Stimulated activated naive CD8-positive, alpha-beta T cell treated with anti-CD3 and anti-CD28 coated beads, Interleukin-15, amount 100 ng/mL, for 72 hours (primary cell): ENCODE data around the gene PRKX.
A peak's percentile ranks its signal among the peaks of the same experiment; 100 is the strongest.
"Not testable (repeated sequence)": the region's sequence is repeated elsewhere in the genome, so short reads cannot be mapped to it uniquely, and the experiment has no call there.

Experiments used
- ATAC-seq: fragments of 150-1000 bp; cut with Tn5 transposase; 2 replicates; pipeline ENCODE4 v1.10.0; 2021; ENCODE audit warnings: mild to moderate bottlenecking, moderate library complexity
- DNase-seq, 2 donors: peaks; one replicate each; pipeline ENCODE4 v3.0.0; 2021 to 2022
- H3K27ac Mint-ChIP-seq, 2 donors: one replicate each; pipeline ENCODE4 v1.8.0; 2022; ENCODE audit warnings: mild to moderate bottlenecking in 2 of 2, mixed read lengths in 2 of 2, moderate library complexity in 2 of 2
- H3K27me3 Mint-ChIP-seq: one replicate; pipeline ENCODE4 v1.8.0; 2022; ENCODE audit warnings: mixed read lengths
- H3K4me1 Mint-ChIP-seq: one replicate; pipeline ENCODE4 v1.8.0; 2022; ENCODE audit warnings: mild to moderate bottlenecking, mixed read lengths
- H3K4me3 Mint-ChIP-seq, 2 donors: one replicate each; pipeline ENCODE4 v1.8.0; 2022; ENCODE audit warnings: mild to moderate bottlenecking in 2 of 2, mixed read lengths in 2 of 2, moderate library complexity in 1 of 2
- H3K9me3 Mint-ChIP-seq, 2 donors: one replicate each; pipeline ENCODE4 v1.8.0; 2022; ENCODE audit warnings: mixed read lengths in 2 of 2

Gene PRKX

DNA sequence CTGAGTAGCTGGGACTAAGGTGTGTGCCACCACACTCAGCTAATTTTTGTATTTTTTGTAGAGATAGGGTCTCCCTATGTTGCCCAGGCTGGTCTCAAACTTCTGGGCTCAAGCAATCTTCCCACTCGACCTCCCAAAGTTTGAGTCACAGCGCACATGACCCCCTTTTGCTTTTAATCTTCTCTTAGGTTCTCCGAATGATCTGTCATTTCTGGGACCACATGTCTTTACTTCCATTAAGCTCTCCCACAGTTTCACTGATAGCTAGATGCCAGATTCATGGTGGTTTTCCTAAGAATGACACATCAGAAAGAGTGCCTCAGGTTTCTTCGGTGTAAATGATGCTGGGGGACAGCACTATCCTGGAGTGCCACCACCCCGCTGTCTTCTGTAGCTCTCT, 17.9 kb downstream of the PRKX start:
- no peak for ATAC-seq
- H3K4me1 Mint-ChIP-seq: peaks cover 46% of the 10 kb centered on the region
- DNase-seq: no peak
- no peaks in the 10 kb centered on the region for H3K9me3 Mint-ChIP-seq
- no peak overlapping the region for H3K27ac Mint-ChIP-seq
- no peaks in the 10 kb centered on the region for H3K27me3 Mint-ChIP-seq
- H3K4me3 Mint-ChIP-seq: no peak overlapping the region

DNA sequence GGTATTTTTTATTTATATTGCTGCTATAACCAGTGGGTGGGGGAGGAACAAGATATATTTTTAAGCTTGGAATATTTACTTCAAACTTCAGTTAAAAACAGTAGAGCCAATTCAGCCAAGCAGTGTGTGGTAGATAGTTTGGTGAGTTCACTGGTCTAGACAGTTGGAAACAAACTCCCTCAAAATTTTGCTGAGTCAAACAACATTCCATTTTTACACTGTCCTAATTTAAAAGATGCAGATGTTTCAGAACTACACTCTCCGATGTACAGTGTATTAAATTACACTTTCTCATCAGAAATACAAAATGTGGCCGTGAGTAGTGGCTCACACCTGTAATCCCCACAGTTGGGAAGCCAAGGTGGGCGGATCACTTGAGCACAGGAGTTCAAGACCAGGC, 23.3 kb downstream of the PRKX start:
- H3K9me3 Mint-ChIP-seq: no peaks in the 10 kb centered on the region
- H3K4me3 Mint-ChIP-seq: no peak overlapping the region
- no peaks in the 10 kb centered on the region for H3K27me3 Mint-ChIP-seq
- DNase-seq: no peak
- H3K27ac Mint-ChIP-seq: no peak overlapping the region
- ATAC-seq: no peak
- H3K4me1 Mint-ChIP-seq: peaks cover 16% of the 10 kb centered on the region

DNA sequence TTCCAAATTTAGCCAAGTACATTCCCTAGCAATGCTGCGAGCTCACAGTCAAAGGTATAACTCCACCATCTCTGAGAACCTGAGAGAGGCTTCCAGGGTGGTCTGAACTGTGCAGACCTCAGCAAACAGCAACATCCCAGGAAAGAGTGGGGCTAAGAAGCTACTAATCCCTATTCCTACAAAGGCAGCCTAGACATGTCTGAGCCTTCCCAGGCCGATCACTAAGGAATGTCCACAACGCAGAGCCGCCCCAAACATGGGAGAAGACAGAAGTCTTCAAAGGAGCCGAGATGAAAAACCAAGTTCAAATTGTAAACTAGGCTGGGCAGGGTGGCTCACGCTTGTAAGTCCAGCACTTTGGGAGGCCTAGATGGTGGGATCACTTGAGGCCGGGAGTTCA, 30.2 kb downstream of the PRKX start:
- not testable (repeated sequence) for ATAC-seq, H3K4me1 Mint-ChIP-seq, H3K9me3 Mint-ChIP-seq, H3K27ac Mint-ChIP-seq, DNase-seq, H3K4me3 Mint-ChIP-seq, H3K27me3 Mint-ChIP-seq

DNA sequence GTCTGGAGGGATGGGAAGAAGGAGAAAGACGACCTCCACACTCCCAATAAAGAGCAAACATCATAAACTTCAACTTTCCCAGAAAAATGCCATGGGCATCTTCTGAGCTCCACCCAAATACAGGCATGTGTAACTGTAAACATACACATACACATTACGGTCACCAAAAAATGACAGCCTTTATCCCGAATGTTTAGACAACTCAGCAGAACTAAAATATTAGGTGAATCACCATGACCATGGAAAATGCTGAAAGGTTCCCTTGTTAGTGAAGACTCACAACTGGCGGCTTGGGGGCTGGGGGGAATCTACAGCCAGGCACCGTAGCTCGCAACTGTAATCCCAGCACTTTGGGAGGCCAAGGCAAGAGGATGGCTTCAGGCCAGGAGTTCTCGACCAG, 33.0 kb downstream of the PRKX start:
- ATAC-seq: no peak
- H3K9me3 Mint-ChIP-seq: no peaks in the 10 kb centered on the region
- peaks cover 6% of the 10 kb centered on the region for H3K4me1 Mint-ChIP-seq
- no peak overlapping the region for H3K27ac Mint-ChIP-seq
- DNase-seq: no peak
- no peaks in the 10 kb centered on the region for H3K27me3 Mint-ChIP-seq
- H3K4me3 Mint-ChIP-seq: no peak overlapping the region

DNA sequence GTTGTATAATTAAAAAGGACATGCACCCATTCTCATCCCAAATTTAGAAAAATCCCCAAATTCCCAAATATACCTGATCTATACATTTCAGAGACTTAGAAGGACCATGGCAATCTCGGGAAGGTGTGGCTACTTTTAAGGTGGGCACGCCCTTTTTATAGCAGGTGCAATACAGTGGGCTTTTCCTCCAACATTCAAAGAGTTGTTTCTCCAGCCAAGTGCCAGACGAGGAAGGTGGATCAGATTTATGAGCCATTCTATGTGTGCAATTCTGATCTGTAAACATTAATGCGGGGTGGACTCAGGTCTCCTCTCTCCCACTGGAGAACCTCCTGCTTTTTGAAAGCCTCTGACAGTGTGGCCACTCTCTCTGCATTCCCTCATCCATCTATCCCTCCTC, 33.8 kb downstream of the PRKX start:
- Mint-ChIP-seq H3K27me3 (no peaks in the 10 kb centered on the region), H3K27ac (no peak overlapping the region), H3K4me3 (no peak overlapping the region), H3K9me3 (no peaks in the 10 kb centered on the region), H3K4me1 (no peaks in the 10 kb centered on the region)
- DNase-seq: no peak
- no peak for ATAC-seq

DNA sequence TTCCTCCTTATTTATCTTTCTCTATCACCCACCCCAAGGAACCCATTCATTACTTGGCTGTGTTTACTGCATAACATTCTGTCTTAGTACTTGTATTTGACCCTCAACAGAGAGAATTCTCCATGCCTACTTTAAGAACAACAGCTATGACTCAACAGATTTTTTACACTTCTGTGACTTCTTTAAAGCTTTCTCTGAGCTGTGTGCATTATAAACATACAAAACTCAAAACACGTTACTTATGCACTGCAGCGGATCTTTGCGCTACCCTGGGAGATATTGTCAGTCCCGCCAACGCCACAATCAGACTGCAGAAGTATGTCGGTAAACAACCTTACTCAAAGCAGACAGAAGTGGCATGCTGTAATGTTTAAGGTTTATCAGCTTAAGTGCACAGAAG, 35.1 kb downstream of the PRKX start:
- Mint-ChIP-seq H3K9me3 (no peaks in the 10 kb centered on the region), H3K27ac (peak overlapping the region in 1 of 2 donors; percentile 31), H3K27me3 (no peaks in the 10 kb centered on the region), H3K4me1 (no peaks in the 10 kb centered on the region), H3K4me3 (no peak overlapping the region)
- ATAC-seq (no peak), DNase-seq (no peak)

DNA sequence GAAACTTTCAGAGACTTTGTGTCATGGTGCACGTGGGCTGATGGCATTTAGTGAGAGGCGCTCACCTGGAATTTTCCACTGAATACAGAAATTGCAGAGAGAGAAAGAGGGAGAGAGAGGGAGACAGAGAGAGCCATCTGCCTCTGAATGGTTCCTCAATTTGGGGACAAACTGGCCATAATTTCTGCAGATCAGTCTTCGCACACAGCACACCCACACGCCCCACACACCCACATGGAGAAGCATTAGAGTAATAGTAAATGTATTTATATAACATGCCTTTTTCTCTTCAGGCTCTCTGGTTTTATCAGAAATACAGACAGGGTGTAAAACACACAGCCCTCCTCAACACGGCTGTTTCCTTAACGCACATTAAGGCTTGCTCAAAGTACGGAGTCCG, 38.6 kb downstream of the PRKX start:
- Mint-ChIP-seq H3K27me3 (no peaks in the 10 kb centered on the region), H3K27ac (no peak overlapping the region), H3K4me1 (no peaks in the 10 kb centered on the region), H3K9me3 (no peaks in the 10 kb centered on the region), H3K4me3 (no peak overlapping the region)
- ATAC-seq: no peak
- DNase-seq: no peak

DNA sequence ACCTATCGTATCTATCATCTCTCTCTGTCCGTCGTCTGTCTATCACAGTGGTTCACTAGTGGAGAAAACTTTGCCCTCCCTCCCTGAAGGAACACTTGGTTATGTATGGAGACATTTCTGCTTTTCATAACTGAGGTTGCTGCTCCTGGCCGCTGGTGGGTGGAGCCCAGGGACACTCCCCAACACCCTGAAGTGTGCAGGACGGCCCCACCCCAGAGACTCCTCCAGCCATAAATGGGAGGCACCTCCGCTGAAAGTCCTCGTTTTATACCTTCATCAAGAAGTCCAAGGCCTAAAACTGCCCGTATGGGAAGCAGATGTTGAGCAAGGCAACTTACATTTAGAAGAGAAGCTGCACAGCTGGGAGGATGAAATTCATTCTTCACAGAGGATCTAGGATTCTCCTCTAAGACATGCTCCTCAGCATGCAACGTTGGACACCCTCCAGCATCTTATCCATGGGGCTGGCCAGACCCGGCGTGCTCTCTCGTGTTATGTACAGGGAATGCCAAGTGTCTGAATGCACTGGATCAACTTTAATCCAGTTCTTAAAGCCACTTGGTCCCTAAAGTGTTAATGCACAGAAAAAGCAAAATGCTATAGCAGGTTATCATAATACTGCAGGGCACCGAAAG, 43.5 kb downstream of the PRKX start:
- ATAC-seq (no peak), DNase-seq (no peak)
- Mint-ChIP-seq H3K27ac (no peak overlapping the region), H3K9me3 (no peaks in the 10 kb centered on the region), H3K4me3 (no peak overlapping the region), H3K27me3 (no peaks in the 10 kb centered on the region), H3K4me1 (no peaks in the 10 kb centered on the region)

DNA sequence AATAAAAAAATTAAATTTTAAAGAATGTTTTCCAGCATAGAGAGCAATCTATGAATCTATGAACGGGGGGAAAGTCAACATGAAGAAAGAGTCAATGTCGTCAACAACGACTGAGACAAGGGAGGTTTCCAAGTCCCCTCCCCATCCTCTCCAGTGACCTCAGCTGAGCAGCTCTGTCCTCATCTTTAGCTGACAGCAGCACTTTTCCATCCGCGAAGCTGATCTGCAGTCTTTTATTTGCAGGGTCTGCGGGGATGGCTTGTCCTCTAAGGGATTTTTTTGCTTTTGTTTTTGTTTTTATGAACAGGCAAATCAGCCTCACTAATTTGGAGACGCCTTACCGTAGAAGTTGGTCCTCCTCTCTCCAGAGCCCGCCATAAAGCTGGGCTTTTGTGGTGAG, 46.5 kb downstream of the PRKX start:
- H3K27ac Mint-ChIP-seq: no peak overlapping the region
- no peak for ATAC-seq
- H3K4me1 Mint-ChIP-seq: peaks cover 3% of the 10 kb centered on the region
- H3K27me3 Mint-ChIP-seq: no peaks in the 10 kb centered on the region
- H3K9me3 Mint-ChIP-seq: no peaks in the 10 kb centered on the region
- H3K4me3 Mint-ChIP-seq: no peak overlapping the region
- no peak for DNase-seq

DNA sequence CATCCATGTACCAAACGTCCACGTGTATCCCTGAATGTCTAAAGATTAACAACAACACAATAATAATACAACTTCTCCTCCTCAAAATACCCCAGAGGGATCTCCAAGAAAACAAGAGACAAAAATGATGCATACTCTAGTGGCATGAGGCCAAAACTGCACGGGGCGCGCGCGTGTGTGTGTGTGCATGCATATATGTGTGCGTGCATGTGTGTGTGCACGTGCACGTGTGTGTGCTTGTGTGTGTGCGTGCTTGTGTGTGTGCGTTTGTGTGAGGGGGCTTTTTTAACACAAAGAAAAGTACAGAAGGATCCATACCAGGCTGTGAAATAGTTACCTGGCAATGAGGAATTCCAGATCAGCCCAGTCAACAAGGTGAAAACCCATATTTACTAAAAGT, 48.5 kb downstream of the PRKX start:
- no peak for ATAC-seq
- no peak overlapping the region for H3K4me3 Mint-ChIP-seq
- no peak for DNase-seq
- H3K27me3 Mint-ChIP-seq: no peaks in the 10 kb centered on the region
- H3K27ac Mint-ChIP-seq: no peak overlapping the region
- no peaks in the 10 kb centered on the region for H3K9me3 Mint-ChIP-seq
- peaks cover 4% of the 10 kb centered on the region for H3K4me1 Mint-ChIP-seq

DNA sequence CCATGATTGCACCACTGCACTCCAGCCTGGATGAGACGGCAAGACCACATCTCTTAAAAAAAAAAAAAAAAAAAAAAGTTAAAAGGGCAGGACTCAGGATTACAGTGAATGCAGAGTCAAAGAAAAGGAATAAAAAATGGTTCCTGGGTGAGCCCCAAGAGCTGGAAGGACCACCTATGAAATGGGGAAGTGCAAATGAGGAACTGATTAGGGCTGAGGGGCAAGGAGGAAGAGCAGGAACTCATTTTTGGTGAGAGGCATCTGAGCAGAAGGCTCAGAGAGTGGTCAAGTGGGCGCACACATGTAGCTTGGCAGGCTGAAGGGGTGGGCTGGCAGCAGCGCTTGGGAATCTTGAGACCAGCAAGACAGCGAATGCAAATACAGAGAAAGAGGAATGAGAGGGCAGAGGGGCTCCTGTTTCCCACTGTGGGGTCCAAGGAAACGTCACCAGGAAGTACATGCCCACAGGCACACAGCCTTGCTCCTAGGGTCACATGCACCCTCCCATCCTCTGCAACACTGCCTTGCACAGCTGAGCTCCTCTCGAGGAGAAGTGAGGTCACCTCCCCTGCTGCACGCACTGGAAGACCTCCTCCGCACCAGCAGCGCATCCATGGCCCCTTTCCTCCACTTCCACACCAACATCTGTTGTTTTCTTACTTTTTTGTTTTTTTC, 49.7 kb downstream of the PRKX start:
- not testable (repeated sequence) for H3K4me1 Mint-ChIP-seq, H3K9me3 Mint-ChIP-seq, H3K4me3 Mint-ChIP-seq, DNase-seq, H3K27me3 Mint-ChIP-seq, ATAC-seq
- H3K27ac Mint-ChIP-seq: peak overlapping the region; percentile 27 to 31

DNA sequence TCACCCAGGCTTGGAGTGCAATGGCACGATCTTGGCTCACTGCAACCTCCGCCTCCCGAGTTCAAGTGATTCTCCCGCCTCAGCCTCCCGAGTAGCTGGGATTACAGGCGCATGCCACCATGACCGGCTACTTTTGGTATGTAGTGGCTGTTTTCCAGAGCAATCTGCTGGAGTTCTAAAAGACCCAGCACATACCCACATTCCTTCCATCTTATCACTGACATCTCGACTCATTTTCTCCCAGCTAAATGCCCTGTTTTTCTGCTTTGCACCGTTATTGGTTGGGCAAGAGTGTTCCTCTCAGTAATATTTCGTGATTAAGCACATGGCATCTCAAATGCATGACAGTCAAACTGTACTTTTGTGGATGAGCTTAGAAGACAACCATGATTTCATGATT, 53.7 kb downstream of the PRKX start:
- H3K27me3 Mint-ChIP-seq: no peaks in the 10 kb centered on the region
- peak overlapping the region in 1 of 2 donors; percentile 44 for H3K27ac Mint-ChIP-seq
- H3K4me1 Mint-ChIP-seq: peaks cover 4% of the 10 kb centered on the region
- no peak overlapping the region for H3K4me3 Mint-ChIP-seq
- ATAC-seq (no peak), DNase-seq (no peak)
- H3K9me3 Mint-ChIP-seq: no peaks in the 10 kb centered on the region

DNA sequence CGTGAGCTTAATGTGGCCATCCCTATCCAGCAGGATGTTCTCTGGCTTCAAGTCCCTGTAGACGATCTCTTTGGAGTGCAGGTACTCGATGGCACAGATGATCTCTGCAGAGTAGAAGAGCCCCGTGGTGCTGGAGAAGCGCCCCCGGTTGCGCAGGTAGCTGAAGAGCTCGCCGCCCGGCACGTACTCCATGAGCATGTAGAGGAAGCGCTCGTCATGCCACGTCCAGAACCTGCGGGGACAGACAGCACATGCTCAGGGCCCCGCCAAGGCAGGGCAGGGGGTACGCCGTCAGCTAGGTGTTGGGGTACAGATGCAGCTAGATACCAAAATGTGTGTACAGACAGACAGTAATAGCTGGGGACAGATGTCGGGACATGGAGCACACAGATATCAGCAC, 58.3 kb downstream of the PRKX start:
- H3K9me3 Mint-ChIP-seq: no peaks in the 10 kb centered on the region
- DNase-seq (no peak), ATAC-seq (no peak)
- no peaks in the 10 kb centered on the region for H3K27me3 Mint-ChIP-seq
- no peak overlapping the region for H3K27ac Mint-ChIP-seq
- H3K4me1 Mint-ChIP-seq: no peaks in the 10 kb centered on the region
- H3K4me3 Mint-ChIP-seq: no peak overlapping the region

DNA sequence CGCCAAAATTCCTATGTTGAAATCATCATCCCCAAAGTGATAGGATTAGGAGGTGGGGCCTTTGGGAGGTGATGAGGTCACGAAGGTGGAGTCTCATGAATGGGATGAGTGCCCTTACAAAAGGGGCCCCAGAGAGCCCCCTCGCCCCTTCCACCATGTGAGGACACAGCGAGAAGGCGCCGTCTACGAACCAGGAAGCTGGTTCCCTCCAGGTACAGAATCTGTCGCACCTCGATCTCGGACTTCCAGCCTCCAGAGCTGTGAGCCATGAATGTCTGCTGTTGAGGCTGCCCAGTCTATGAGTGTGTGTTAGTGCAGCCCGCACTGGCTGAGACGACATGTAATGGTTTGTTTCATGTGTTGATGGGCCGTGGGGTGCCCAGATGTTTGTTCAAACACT, 60.3 kb downstream of the PRKX start:
- ATAC-seq (no peak), DNase-seq (no peak)
- Mint-ChIP-seq H3K9me3 (no peaks in the 10 kb centered on the region), H3K27me3 (no peaks in the 10 kb centered on the region), H3K4me1 (no peaks in the 10 kb centered on the region), H3K4me3 (no peak overlapping the region), H3K27ac (peak overlapping the region in 1 of 2 donors; percentile 12)

DNA sequence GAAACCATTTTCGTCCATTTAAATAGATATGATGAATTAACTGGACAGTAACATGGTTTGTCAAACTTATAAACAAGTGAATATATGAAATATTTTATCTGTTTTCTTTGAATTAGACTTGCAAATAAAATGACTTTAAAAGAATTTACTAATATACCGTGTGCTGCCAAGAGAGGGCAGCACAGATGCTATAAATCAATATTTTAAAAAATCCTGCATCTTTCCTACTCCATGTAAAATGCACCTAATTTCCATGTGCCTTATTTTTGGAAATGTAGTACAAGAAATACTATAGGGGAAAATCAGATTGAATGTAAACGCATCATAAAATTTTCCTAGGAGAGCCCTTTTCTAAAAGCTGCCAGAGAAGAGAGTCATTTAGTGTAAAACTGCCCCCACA, 62.2 kb downstream of the PRKX start:
- no peak for DNase-seq
- no peak for ATAC-seq
- no peaks in the 10 kb centered on the region for H3K9me3 Mint-ChIP-seq
- H3K27me3 Mint-ChIP-seq: no peaks in the 10 kb centered on the region
- no peak overlapping the region for H3K4me3 Mint-ChIP-seq
- H3K4me1 Mint-ChIP-seq: no peaks in the 10 kb centered on the region
- no peak overlapping the region for H3K27ac Mint-ChIP-seq

DNA sequence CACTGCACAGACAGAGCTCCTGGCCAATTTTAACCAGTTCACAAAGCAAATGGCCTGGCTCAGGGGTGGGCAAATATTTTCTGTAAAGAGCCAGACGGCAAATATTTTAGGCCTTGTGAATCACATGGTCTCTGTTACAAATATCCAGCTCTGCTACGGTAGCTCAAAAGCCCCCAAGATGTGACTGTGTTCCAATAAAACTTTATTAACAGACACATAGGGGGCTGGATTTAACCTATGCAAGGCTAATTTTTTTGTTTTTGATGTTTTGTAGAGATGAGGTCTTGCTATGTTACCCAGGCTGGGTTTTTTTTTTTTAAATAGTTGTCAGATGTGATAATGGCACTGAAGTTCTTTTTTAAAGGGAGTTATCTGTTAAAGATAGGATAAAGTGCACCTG, 65.4 kb downstream of the PRKX start:
- Mint-ChIP-seq H3K4me1 (no peaks in the 10 kb centered on the region), H3K4me3 (no peak overlapping the region), H3K9me3 (no peaks in the 10 kb centered on the region), H3K27me3 (no peaks in the 10 kb centered on the region), H3K27ac (no peak overlapping the region)
- ATAC-seq (no peak), DNase-seq (no peak)
